Measurements from ENCODE around the gene FBXO21.

The FBXO21 gene

DNA sequence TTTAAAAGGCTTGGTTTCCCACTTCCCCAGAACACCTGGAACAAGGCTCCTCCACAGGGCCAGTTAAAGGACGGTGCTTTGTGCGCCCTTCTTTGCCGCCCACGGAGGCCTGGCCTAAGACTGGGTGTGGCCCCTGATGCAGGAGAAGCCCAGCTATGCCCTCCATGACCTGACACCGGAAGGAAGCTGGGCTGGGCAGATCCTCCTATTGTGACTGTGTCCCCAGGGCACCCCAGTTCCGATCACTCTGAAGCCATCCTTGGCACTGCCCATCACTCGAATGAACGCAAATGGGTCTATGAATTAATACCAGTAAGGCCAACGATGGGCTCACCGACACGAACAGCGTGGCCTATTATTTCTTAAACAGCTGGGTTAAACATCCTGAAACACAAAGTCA, 42.6 kb downstream of the FBXO21 start:
- peaks cover under 1% of the 10 kb centered on the region; the same call in 1 of the 2 replicates for H3F3A ChIP-seq (ENCODE audit: control insufficient read depth, insufficient read depth)
- H3K27ac ChIP-seq (ENCODE audit: low read depth, low read length): no peak overlapping the region
- TF ChIP-seq, protein P1, sequence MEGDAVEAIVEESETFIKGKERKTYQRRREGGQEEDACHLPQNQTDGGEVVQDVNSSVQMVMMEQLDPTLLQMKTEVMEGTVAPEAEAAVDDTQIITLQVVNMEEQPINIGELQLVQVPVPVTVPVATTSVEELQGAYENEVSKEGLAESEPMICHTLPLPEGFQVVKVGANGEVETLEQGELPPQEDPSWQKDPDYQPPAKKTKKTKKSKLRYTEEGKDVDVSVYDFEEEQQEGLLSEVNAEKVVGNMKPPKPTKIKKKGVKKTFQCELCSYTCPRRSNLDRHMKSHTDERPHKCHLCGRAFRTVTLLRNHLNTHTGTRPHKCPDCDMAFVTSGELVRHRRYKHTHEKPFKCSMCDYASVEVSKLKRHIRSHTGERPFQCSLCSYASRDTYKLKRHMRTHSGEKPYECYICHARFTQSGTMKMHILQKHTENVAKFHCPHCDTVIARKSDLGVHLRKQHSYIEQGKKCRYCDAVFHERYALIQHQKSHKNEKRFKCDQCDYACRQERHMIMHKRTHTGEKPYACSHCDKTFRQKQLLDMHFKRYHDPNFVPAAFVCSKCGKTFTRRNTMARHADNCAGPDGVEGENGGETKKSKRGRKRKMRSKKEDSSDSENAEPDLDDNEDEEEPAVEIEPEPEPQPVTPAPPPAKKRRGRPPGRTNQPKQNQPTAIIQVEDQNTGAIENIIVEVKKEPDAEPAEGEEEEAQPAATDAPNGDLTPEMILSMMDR (IDR thresholded peaks at IDR 0.05; ENCODE audit: low read depth, low read length, poor library complexity, severe bottlenecking): no peak
- no peak for TF ChIP-seq EZH2phosphoT487 (IDR thresholded peaks at IDR 0.05; ENCODE audit: borderline replicate concordance, low read length)
- H3K36me3 ChIP-seq (ENCODE audit: control insufficient read depth, low read length): peaks cover 65% of the 10 kb centered on the region
- H3K4me2 ChIP-seq (ENCODE audit: low read length): no peak overlapping the region
- H3K4me3 ChIP-seq (ENCODE audit: low read length): no peak overlapping the region
- H3K27me3 ChIP-seq (ENCODE audit: control insufficient read depth, low read length): no peaks in the 10 kb centered on the region
- no peaks in the 10 kb centered on the region for H3K9me2 ChIP-seq (replicated peaks; ENCODE audit: control insufficient read depth, low read length)
- H3K79me2 ChIP-seq (ENCODE audit: control insufficient read depth, low read length): no peaks in the 10 kb centered on the region
- H3K4me1 ChIP-seq (ENCODE audit: control insufficient read depth, low read length): peaks cover 18% of the 10 kb centered on the region
- no peaks in the 10 kb centered on the region for H4K20me1 ChIP-seq (ENCODE audit: control insufficient read depth, insufficient read depth, low read depth, low read length)
- no peaks in the 10 kb centered on the region for H3K9me3 ChIP-seq (ENCODE audit: control insufficient read depth, insufficient read depth, low read length)

DNA sequence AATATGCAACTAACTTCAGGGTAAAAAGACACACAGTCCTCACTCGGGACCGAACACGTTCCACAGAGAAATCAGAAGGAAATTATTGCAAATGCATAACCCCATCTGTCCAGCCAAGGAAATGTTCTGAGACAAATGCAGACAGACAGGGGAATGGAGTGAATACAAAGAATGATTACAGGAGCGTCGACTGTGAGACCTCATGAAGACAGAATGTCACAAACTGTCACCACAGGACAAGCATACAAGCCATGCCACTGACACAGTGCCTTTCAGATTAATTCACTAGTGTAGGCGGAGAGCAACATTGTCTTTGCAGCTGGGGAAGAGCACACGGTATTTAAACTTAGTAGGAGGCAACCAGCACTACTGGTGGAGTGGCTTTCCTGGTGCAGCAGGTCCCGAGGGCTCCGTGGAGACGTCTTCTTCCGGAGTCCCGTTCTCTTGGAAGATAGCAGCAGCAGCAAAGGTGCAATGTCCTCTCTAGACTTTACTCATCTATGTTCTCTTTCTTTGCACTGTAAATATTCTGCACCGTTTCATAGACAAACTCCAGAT, 44.6 kb downstream of the FBXO21 start:
- Histone ChIP-seq H3K79me2 (ENCODE audit: control insufficient read depth, low read length) (no peaks in the 10 kb centered on the region), H3K9me2 (replicated peaks; ENCODE audit: control insufficient read depth, low read length) (no peaks in the 10 kb centered on the region), H3F3A (ENCODE audit: control insufficient read depth, insufficient read depth) (peaks cover 8% of the 10 kb centered on the region; the same call in 1 of the 2 replicates), H3K27me3 (ENCODE audit: control insufficient read depth, low read length) (no peaks in the 10 kb centered on the region), H3K27ac (ENCODE audit: low read depth, low read length) (no peak overlapping the region), H3K4me1 (ENCODE audit: control insufficient read depth, low read length) (peaks cover 37% of the 10 kb centered on the region), H4K20me1 (ENCODE audit: control insufficient read depth, insufficient read depth, low read depth, low read length) (no peaks in the 10 kb centered on the region), H3K36me3 (ENCODE audit: control insufficient read depth, low read length) (peaks cover 58% of the 10 kb centered on the region), H3K4me2 (ENCODE audit: low read length) (no peak overlapping the region), H3K4me3 (ENCODE audit: low read length) (no peak overlapping the region), H3K9me3 (ENCODE audit: control insufficient read depth, insufficient read depth, low read length) (no peaks in the 10 kb centered on the region)
- no peak for TF ChIP-seq EZH2phosphoT487 (IDR thresholded peaks at IDR 0.05; ENCODE audit: borderline replicate concordance, low read length)
- TF ChIP-seq, protein P1 (IDR thresholded peaks at IDR 0.05; ENCODE audit: low read depth, low read length, poor library complexity, severe bottlenecking): no peak

DNA sequence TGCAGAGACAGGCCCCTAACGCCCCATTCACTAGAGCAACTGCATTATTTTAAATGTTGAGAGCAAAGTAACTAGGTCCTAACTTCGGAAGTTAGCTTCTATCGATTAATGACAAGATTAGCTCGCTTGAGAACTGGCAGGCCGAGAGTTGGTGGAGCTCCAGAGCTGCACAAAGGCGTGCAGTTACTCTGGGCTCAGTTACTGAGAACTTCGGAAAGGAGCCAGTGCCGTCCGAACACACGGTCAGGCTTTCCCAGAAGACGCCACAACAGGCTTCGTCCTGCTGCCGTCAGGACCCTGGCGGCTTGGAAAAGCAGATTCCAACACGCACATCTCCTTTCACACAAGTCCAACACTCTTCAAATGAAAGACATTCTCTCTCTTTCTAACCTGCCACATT, 45.7 kb downstream of the FBXO21 start:
- peaks cover 37% of the 10 kb centered on the region for H3K4me1 ChIP-seq (ENCODE audit: control insufficient read depth, low read length)
- H3K4me2 ChIP-seq (ENCODE audit: low read length): no peak overlapping the region
- H3K4me3 ChIP-seq (ENCODE audit: low read length): no peak overlapping the region
- peaks cover 47% of the 10 kb centered on the region for H3K36me3 ChIP-seq (ENCODE audit: control insufficient read depth, low read length)
- H3K79me2 ChIP-seq (ENCODE audit: control insufficient read depth, low read length): no peaks in the 10 kb centered on the region
- no peak for TF ChIP-seq EZH2phosphoT487 (IDR thresholded peaks at IDR 0.05; ENCODE audit: borderline replicate concordance, low read length)
- TF ChIP-seq, protein P1 (IDR thresholded peaks at IDR 0.05; ENCODE audit: low read depth, low read length, poor library complexity, severe bottlenecking): no peak
- no peaks in the 10 kb centered on the region for H3K9me2 ChIP-seq (replicated peaks; ENCODE audit: control insufficient read depth, low read length)
- no peaks in the 10 kb centered on the region for H3K27me3 ChIP-seq (ENCODE audit: control insufficient read depth, low read length)
- H3K9me3 ChIP-seq (ENCODE audit: control insufficient read depth, insufficient read depth, low read length): no peaks in the 10 kb centered on the region
- no peak overlapping the region for H3K27ac ChIP-seq (ENCODE audit: low read depth, low read length)
- peaks cover 8% of the 10 kb centered on the region; the same call in 1 of the 2 replicates for H3F3A ChIP-seq (ENCODE audit: control insufficient read depth, insufficient read depth)
- H4K20me1 ChIP-seq (ENCODE audit: control insufficient read depth, insufficient read depth, low read depth, low read length): no peaks in the 10 kb centered on the region

All from DOHH2 (cell line).